Pulmonary artery endothelial cell (primary cell): ENCODE results near the gene GSTM4. TPM values are rescaled to one million over a fixed set of nuclear protein-coding genes. Genes with fewer than 3 reads are reported as not detected.
"Not testable (repeated sequence)": the region's sequence is repeated elsewhere in the genome, so short reads cannot be mapped to it uniquely, and the experiment has no call there.

Experiments used
- DNase-seq: peaks from one replicate; pipeline ENCODE4 v3.0.0-alpha.2; 2011; ENCODE audit warnings: low read depth, low spot score
- total RNA-seq: library from RNA; depleted of rRNA; stranded (reverse); fragments of >200 nt; gene quantifications from 2 replicates; pipeline ENCODE4 v1.2.3, GENCODE V29; 2014

The GSTM4 gene
- total RNA-seq, 1 donor from 2014 or later: 2.5 TPM

DNA sequence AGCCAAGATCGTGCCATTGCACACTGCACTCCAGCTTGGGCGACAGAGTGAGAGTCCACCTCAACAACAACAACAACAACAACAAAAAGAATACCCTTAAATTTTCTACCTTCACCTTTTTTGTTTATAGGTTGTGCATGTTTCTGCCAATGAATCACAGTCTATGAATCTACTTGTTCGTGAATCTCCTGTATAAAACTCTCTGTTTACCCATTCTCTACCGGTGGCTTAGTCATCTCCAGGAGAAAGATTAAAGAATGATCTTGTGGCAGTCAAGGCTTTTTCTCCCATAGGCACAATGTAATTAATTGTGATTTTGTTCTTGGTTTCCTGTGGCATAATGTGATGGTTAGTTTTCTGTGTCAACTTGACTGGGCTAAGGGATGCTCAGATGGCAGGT, 42.0 kb downstream of the GSTM4 start:
- not testable (repeated sequence) for DNase-seq

GRCh38 chr1:109702940-109703339, 47.0 kb downstream of the GSTM4 start:
- DNase-seq: not testable (repeated sequence)

- no peak for DNase-seq
These were observed 48.3 kb downstream of the GSTM4 start for GRCh38 chr1:109704173-109704572.

GRCh38 chr1:109705411-109705810, 49.5 kb downstream of the GSTM4 start:
- no peak for DNase-seq

- DNase-seq: not testable (repeated sequence)
These were observed 53.0 kb downstream of the GSTM4 start for GRCh38 chr1:109708949-109709348.

GRCh38 chr1:109709822-109710221, 53.9 kb downstream of the GSTM4 start:
- not testable (repeated sequence) for DNase-seq

Other genes starting within 250 kb of the GSTM4 start
- 69.6 and 74.4 TPM in 2 replicates for gene PSMA5, start 229.7 kb upstream of the GSTM4 start, total RNA-seq
- 0.04 TPM in 1 of 2 replicates, not detected in the other for gene SYPL2, start 189.6 kb upstream of the GSTM4 start, total RNA-seq
- gene ATXN7L2, start 172.2 kb upstream of the GSTM4 start, total RNA-seq: 0.99 and 1.1 TPM in 2 replicates
- 4.0 and 5.0 TPM in 2 replicates for gene CYB561D1, start 162.0 kb upstream of the GSTM4 start, total RNA-seq
- gene AMIGO1, start 146.4 kb upstream of the GSTM4 start, total RNA-seq: 1.8 and 2.4 TPM in 2 replicates
- 0.14 and 0.46 TPM in 2 replicates for gene GPR61, start 116.2 kb upstream of the GSTM4 start, total RNA-seq
- gene GNAI3, start 107.5 kb upstream of the GSTM4 start, total RNA-seq: 18.7 and 21.4 TPM in 2 replicates
- gene GNAT2, start 36.5 kb upstream of the GSTM4 start, total RNA-seq: 0.26 and 0.42 TPM in 2 replicates
- gene AMPD2, start 36.3 kb upstream of the GSTM4 start, total RNA-seq: 47.8 and 49.5 TPM in 2 replicates
- gene GSTM2, start 12.0 kb downstream of the GSTM4 start, total RNA-seq: 1.1 and 7.2 TPM in 2 replicates
- not detected in 2 replicates for gene GSTM1, start 31.7 kb downstream of the GSTM4 start, total RNA-seq
- gene GSTM5, start 56.2 kb downstream of the GSTM4 start, total RNA-seq: 0.13 and 0.18 TPM in 2 replicates
- 25.0 and 57.0 TPM in 2 replicates for gene GSTM3, start 84.9 kb downstream of the GSTM4 start, total RNA-seq
- 0.26 TPM in 1 of 2 replicates, not detected in the other for gene EPS8L3, start 107.8 kb downstream of the GSTM4 start, total RNA-seq